ENCODE data around the gene PSMD8.

Gene PSMD8

DNA sequence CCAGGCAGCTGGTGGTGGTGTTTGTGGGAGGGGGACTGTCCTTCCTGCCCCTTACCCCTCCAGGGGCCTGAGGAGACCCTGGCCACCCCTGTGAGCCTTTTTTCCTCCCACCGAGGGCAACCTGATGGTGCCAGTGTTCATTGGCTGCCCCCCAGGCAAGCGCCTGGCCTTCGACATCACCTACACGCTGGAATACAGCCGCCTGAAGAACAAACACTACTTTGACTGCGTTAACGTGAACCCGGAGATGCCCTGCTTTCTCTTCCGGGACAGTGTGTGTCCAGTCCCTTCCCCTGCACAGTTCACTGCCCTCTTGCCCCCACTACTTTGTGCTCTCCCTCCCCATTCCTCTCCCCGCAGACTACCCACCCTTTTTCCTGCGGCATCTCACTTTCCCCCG lies 7.3 kb upstream of the PSMD8 start:
- Histone ChIP-seq H3K27me3 (ENCODE audit: control insufficient read depth, insufficient read depth, low read length) (peaks cover 8% of the 10 kb centered on the region), H3K9ac (ENCODE audit: low read depth, low read length) (no peak overlapping the region), H3K9me3 (ENCODE audit: control insufficient read depth, insufficient read depth, low read length) (no peaks in the 10 kb centered on the region), H3K4me1 (ENCODE audit: control insufficient read depth, insufficient read depth, low read length) (no peaks in the 10 kb centered on the region), H3K36me3 (ENCODE audit: control insufficient read depth, insufficient read depth, low read length) (no peaks in the 10 kb centered on the region), H3K4me3 (ENCODE audit: low read depth, low read length) (no peak overlapping the region)

DNA sequence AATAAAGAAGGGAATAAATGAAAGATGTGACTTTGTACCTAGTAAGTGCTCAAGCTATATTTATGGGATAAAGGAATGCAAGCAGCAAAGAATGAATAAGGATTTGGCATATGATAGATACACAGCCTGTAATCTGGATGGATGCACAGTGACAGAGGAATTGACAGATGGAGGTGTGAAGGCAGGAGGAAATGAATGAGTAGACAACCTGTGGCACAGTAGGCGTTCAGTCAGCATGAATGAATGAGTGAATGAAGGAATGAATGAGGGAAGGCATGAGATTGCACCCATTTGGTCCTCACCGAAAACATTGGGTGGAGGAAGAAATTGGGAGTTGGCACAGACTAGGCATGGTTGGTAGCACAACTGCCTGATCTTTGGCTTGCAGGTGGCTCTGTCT lies 4.8 kb upstream of the PSMD8 start:
- Histone ChIP-seq H3K4me1 (ENCODE audit: control insufficient read depth, insufficient read depth, low read length) (no peaks in the 10 kb centered on the region), H3K4me3 (ENCODE audit: low read depth, low read length) (no peak overlapping the region), H3K9me3 (ENCODE audit: control insufficient read depth, insufficient read depth, low read length) (no peaks in the 10 kb centered on the region), H3K9ac (ENCODE audit: low read depth, low read length) (no peak overlapping the region), H3K27me3 (ENCODE audit: control insufficient read depth, insufficient read depth, low read length) (peaks cover 8% of the 10 kb centered on the region), H3K36me3 (ENCODE audit: control insufficient read depth, insufficient read depth, low read length) (no peaks in the 10 kb centered on the region)

DNA sequence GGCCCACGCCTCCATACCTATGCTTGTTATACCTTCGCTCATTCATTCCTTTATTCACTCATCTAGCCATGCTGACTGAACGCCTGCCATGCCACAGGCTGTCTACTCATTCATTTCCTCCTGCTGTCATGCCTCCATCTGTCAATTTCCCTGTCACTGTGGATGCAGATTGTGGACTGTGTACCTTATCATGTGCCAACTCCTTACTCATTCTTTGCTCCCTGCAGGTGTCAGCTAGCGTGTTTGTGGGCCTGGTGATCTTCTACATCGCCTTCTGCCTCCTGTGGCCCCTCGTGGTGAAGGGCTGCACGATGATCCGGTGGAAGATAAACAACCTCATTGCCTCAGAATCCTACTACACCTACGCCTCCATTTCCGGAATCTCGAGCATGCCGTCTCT lies 4.1 kb upstream of the PSMD8 start:
- H3K36me3 ChIP-seq (ENCODE audit: control insufficient read depth, insufficient read depth, low read length): no peaks in the 10 kb centered on the region
- H3K9me3 ChIP-seq (ENCODE audit: control insufficient read depth, insufficient read depth, low read length): no peaks in the 10 kb centered on the region
- no peaks in the 10 kb centered on the region for H3K4me1 ChIP-seq (ENCODE audit: control insufficient read depth, insufficient read depth, low read length)
- H3K9ac ChIP-seq (ENCODE audit: low read depth, low read length): no peak overlapping the region
- H3K4me3 ChIP-seq (ENCODE audit: low read depth, low read length): no peak overlapping the region
- H3K27me3 ChIP-seq (ENCODE audit: control insufficient read depth, insufficient read depth, low read length): peaks cover 8% of the 10 kb centered on the region

DNA sequence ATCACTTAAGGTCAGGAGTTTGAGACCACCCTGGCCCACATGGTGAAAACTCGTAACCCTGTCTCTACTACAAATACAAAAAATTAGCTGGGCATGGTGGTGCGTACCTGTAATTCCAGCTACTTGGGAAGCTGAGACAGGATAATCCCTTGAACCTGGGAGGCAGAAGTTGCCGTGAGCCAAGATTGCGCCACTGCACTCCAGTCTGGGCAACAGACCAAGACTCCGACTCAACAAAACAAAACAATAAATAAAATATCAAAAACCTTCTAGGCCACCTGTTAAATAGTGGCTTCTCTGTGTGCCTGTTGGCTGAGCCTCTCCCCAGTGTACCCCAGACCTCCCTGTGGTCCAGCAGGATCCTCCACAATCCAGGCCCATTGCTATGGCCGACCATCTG lies 3.3 kb upstream of the PSMD8 start:
- no peak overlapping the region for H3K9ac ChIP-seq (ENCODE audit: low read depth, low read length)
- peaks cover 8% of the 10 kb centered on the region for H3K27me3 ChIP-seq (ENCODE audit: control insufficient read depth, insufficient read depth, low read length)
- H3K4me1 ChIP-seq (ENCODE audit: control insufficient read depth, insufficient read depth, low read length): no peaks in the 10 kb centered on the region
- H3K36me3 ChIP-seq (ENCODE audit: control insufficient read depth, insufficient read depth, low read length): no peaks in the 10 kb centered on the region
- H3K4me3 ChIP-seq (ENCODE audit: low read depth, low read length): no peak overlapping the region
- no peaks in the 10 kb centered on the region for H3K9me3 ChIP-seq (ENCODE audit: control insufficient read depth, insufficient read depth, low read length)

DNA sequence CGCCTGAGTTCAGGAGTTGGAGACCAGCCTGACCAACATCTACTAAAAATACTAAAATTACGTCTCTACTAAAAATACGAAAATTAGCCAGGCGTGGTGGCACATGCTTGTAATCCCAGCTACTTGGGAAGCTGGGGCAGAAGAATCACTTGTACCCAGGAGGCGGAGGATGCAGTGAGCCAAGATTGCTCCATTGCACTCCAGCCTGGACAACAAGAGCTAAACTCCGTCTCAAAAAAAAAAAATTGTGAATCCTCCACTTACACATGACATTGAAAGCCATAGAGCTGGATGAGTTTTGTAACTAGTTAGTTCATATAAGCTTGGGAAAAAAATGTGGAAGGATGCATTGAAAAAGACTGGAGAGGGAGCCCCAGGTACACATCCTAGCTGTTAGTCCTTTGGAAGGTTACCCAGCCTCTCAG lies 452 bp upstream of the PSMD8 start:
- Histone ChIP-seq H3K4me3 (ENCODE audit: low read depth, low read length) (peak overlapping the region; percentile 72), H3K9me3 (ENCODE audit: control insufficient read depth, insufficient read depth, low read length) (no peaks in the 10 kb centered on the region), H3K27me3 (ENCODE audit: control insufficient read depth, insufficient read depth, low read length) (peaks cover 8% of the 10 kb centered on the region), H3K36me3 (ENCODE audit: control insufficient read depth, insufficient read depth, low read length) (peaks cover 4% of the 10 kb centered on the region), H3K9ac (ENCODE audit: low read depth, low read length) (peak overlapping the region; percentile 79), H3K4me1 (ENCODE audit: control insufficient read depth, insufficient read depth, low read length) (no peaks in the 10 kb centered on the region)

DNA sequence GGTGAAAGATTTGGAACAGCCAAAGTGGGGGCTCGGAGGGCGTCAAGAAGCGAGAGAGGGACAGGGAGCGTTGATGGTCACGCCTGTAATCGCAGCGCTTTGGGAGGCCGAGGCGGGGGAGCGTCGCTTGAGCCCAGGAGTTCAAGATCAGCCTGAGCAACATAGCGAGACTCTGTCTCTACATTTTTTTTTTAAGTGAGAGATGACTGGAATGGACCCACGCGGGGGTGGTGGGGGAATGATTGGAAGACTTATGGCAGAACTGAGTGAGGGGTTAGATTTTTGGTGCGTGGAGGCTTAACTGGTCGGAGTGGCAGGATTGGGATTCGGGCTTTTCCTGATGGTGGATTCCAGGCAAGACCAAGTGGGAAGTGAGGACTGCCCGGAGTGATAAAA lies 725 bp downstream of the PSMD8 start:
- Histone ChIP-seq H3K4me1 (ENCODE audit: control insufficient read depth, insufficient read depth, low read length) (no peaks in the 10 kb centered on the region), H3K36me3 (ENCODE audit: control insufficient read depth, insufficient read depth, low read length) (peaks cover 10% of the 10 kb centered on the region), H3K27me3 (ENCODE audit: control insufficient read depth, insufficient read depth, low read length) (peaks cover 4% of the 10 kb centered on the region), H3K4me3 (ENCODE audit: low read depth, low read length) (peak overlapping the region; percentile 97), H3K9ac (ENCODE audit: low read depth, low read length) (peak overlapping the region; percentile 97), H3K9me3 (ENCODE audit: control insufficient read depth, insufficient read depth, low read length) (no peaks in the 10 kb centered on the region)

DNA sequence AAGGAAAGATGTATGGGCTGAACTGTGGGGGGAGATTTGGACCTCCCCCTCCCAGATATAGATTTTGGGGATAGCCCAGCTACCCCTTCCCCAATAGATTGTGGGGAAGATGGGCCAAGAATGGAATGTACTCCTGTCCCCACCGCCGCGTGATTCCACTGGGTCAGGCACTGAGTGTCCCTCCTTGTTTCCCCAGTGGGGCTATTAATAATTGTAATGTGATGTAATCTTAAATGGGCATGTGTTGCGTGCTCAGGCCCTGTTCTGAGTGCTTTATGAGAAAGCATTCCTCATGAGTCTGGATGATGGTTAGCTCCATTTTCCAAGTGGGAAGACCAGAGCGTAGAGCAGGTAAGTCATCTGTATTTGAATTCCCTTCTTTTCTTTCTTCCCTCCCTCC lies 1.4 kb downstream of the PSMD8 start:
- H3K36me3 ChIP-seq (ENCODE audit: control insufficient read depth, insufficient read depth, low read length): peaks cover 16% of the 10 kb centered on the region
- H3K9me3 ChIP-seq (ENCODE audit: control insufficient read depth, insufficient read depth, low read length): no peaks in the 10 kb centered on the region
- H3K27me3 ChIP-seq (ENCODE audit: control insufficient read depth, insufficient read depth, low read length): no peaks in the 10 kb centered on the region
- H3K9ac ChIP-seq (ENCODE audit: low read depth, low read length): peak overlapping the region; percentile 97
- H3K4me1 ChIP-seq (ENCODE audit: control insufficient read depth, insufficient read depth, low read length): no peaks in the 10 kb centered on the region
- peak overlapping the region; percentile 97 for H3K4me3 ChIP-seq (ENCODE audit: low read depth, low read length)

DNA sequence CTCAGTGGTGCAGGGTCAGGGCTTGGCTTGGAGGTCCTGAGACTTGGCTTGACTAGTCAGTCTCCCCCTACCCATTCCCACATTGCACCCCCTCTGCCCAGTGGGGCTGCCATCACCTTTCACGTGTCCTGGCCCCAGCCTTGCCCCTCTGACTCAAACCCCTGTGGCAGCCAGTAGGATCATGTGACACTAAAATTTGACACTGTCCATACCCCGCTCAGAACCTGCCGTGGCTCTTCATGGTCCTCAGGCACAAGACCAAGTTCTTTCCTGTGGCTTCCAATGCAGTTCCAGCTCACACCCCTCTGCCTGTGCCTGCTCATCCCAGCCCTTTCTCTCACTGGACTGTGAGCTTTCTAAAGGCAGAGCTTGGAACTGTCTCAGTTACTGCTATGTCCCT lies 2.2 kb downstream of the PSMD8 start:
- no peaks in the 10 kb centered on the region for H3K27me3 ChIP-seq (ENCODE audit: control insufficient read depth, insufficient read depth, low read length)
- no peaks in the 10 kb centered on the region for H3K4me1 ChIP-seq (ENCODE audit: control insufficient read depth, insufficient read depth, low read length)
- H3K9ac ChIP-seq (ENCODE audit: low read depth, low read length): no peak overlapping the region
- peak overlapping the region; percentile 97 for H3K4me3 ChIP-seq (ENCODE audit: low read depth, low read length)
- H3K36me3 ChIP-seq (ENCODE audit: control insufficient read depth, insufficient read depth, low read length): peaks cover 24% of the 10 kb centered on the region
- H3K9me3 ChIP-seq (ENCODE audit: control insufficient read depth, insufficient read depth, low read length): no peaks in the 10 kb centered on the region

DNA sequence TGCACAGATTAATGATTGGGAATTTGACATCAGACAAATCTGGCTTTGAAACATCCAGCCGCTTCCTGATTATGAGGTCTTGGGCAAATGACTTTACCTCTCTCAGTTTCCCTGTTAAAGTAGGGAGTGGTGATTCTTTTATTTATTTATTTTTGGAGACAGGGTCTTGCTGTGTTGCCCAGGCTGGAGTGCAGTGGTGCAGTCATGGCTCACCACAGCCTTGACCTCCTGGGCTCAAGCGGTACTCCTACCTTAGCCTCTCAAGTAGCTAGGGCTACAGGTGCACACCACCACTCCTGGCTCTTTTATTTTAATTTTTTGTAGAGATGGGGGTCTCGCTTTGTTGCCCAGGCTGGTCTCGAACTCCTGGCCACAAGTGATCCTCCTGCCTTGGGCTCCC lies 2.7 kb downstream of the PSMD8 start:
- Histone ChIP-seq H3K27me3 (ENCODE audit: control insufficient read depth, insufficient read depth, low read length) (no peaks in the 10 kb centered on the region), H3K36me3 (ENCODE audit: control insufficient read depth, insufficient read depth, low read length) (peaks cover 29% of the 10 kb centered on the region), H3K9ac (ENCODE audit: low read depth, low read length) (no peak overlapping the region), H3K4me1 (ENCODE audit: control insufficient read depth, insufficient read depth, low read length) (no peaks in the 10 kb centered on the region), H3K4me3 (ENCODE audit: low read depth, low read length) (no peak overlapping the region), H3K9me3 (ENCODE audit: control insufficient read depth, insufficient read depth, low read length) (no peaks in the 10 kb centered on the region)

DNA sequence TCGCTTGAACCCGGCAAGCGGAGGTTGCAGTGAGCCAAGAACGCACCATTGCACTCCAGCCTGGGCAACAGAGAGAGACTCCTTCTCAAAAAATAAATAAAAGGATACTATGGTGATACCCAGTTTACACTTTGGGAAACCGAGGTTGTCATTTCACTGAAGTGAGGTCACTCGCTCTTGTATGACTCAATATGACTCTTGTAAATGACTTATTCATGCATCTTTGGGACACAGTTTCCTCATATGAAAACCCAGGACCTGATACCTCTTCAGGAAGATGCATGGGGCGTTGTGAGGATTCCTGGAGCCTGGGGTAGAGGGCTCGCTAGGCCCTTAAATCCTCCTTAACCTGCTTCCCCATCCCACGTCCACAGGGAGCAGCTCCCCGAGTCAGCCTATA lies 4.5 kb downstream of the PSMD8 start:
- H3K4me3 ChIP-seq (ENCODE audit: low read depth, low read length): no peak overlapping the region
- H3K36me3 ChIP-seq (ENCODE audit: control insufficient read depth, insufficient read depth, low read length): peaks cover 40% of the 10 kb centered on the region
- no peak overlapping the region for H3K9ac ChIP-seq (ENCODE audit: low read depth, low read length)
- H3K27me3 ChIP-seq (ENCODE audit: control insufficient read depth, insufficient read depth, low read length): no peaks in the 10 kb centered on the region
- H3K9me3 ChIP-seq (ENCODE audit: control insufficient read depth, insufficient read depth, low read length): no peaks in the 10 kb centered on the region
- H3K4me1 ChIP-seq (ENCODE audit: control insufficient read depth, insufficient read depth, low read length): no peaks in the 10 kb centered on the region

DNA sequence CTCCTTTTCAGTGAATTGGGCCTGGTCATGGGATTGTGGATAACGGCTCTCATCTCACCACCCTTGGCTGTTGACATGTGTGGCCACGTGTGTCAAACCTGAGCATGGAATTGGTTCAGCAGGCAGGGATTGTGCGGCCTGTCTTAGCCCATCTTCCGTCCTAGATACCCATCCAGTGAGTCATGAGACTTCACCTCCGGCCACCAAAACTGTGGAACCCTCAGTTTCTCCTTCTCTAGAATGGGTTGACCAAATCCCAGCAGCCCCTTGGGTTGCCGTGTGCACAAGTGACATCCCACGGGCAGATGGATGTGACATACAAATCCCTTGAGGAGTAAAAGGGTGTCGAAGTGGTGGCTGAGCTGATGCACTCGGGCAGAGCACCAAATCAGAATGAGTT lies 6.8 kb downstream of the PSMD8 start:
- Histone ChIP-seq H3K4me1 (ENCODE audit: control insufficient read depth, insufficient read depth, low read length) (no peaks in the 10 kb centered on the region), H3K36me3 (ENCODE audit: control insufficient read depth, insufficient read depth, low read length) (peaks cover 40% of the 10 kb centered on the region), H3K27me3 (ENCODE audit: control insufficient read depth, insufficient read depth, low read length) (no peaks in the 10 kb centered on the region), H3K4me3 (ENCODE audit: low read depth, low read length) (no peak overlapping the region), H3K9me3 (ENCODE audit: control insufficient read depth, insufficient read depth, low read length) (no peaks in the 10 kb centered on the region), H3K9ac (ENCODE audit: low read depth, low read length) (no peak overlapping the region)

DNA sequence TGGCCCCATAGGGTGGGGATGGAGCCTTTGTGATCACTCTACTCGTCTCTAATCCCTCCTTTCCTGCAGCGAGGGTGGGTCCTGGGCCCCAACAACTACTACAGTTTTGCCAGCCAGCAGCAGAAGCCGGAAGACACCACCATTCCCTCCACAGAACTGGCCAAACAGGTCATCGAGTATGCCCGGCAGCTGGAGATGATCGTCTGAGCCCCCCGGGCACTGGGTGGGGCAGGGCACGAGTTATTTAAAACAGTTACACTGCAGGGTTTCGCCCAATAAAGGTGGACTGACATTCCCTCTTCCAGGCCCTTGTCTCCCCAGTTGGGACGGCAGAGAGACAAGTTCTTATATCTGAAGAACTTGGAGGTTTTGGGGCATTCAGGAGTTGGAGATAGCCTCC lies 8.8 kb downstream of the PSMD8 start:
- Histone ChIP-seq H3K4me3 (ENCODE audit: low read depth, low read length) (no peak overlapping the region), H3K4me1 (ENCODE audit: control insufficient read depth, insufficient read depth, low read length) (no peaks in the 10 kb centered on the region), H3K9me3 (ENCODE audit: control insufficient read depth, insufficient read depth, low read length) (no peaks in the 10 kb centered on the region), H3K27me3 (ENCODE audit: control insufficient read depth, insufficient read depth, low read length) (no peaks in the 10 kb centered on the region), H3K36me3 (ENCODE audit: control insufficient read depth, insufficient read depth, low read length) (peaks cover 37% of the 10 kb centered on the region), H3K9ac (ENCODE audit: low read depth, low read length) (no peak overlapping the region)

DNA sequence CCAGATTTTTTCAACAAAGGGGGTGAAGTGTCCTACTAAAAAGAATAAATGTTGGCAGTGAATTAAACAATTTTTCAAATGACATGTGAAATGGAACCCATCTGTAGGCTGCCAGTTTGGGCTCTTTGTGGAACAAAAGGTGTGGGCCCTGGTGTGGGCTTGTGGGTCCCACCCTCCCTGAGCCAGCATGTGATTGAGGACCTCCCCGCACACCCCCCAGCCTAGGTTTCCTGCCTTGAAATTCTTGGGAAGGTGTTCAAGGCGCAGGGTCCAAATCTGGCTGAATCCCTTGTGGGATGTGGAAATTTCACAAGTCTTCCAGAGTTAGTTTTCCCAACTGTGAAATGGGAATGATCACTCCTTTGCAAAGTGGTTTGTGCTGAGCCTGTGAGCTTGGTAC lies 9.4 kb downstream of the PSMD8 start:
- no peaks in the 10 kb centered on the region for H3K4me1 ChIP-seq (ENCODE audit: control insufficient read depth, insufficient read depth, low read length)
- H3K9ac ChIP-seq (ENCODE audit: low read depth, low read length): no peak overlapping the region

More for the DNA sequence above, 9.4 kb downstream of the PSMD8 start:
- H3K4me3 ChIP-seq (ENCODE audit: low read depth, low read length): no peak overlapping the region
- no peaks in the 10 kb centered on the region for H3K27me3 ChIP-seq (ENCODE audit: control insufficient read depth, insufficient read depth, low read length)
- peaks cover 37% of the 10 kb centered on the region for H3K36me3 ChIP-seq (ENCODE audit: control insufficient read depth, insufficient read depth, low read length)
- no peaks in the 10 kb centered on the region for H3K9me3 ChIP-seq (ENCODE audit: control insufficient read depth, insufficient read depth, low read length)

Data from iPS-15b (cell line).